ENCODE measurements around the gene GINS1. TPM values are rescaled to one million over a fixed set of nuclear protein-coding genes. Genes with fewer than 3 reads are reported as not detected.

GINS1 gene
- total and polyA plus RNA-seq, 2 donors (not counting 3 experiments of a cell fraction or from before 2014, with no cell fraction given): 8.2 to 26.3 TPM

- Histone ChIP-seq H3K9me1 (replicated peaks; ENCODE audit: control insufficient read depth, extremely low read depth, insufficient read depth, low read length) (no peaks in the 10 kb centered on the region), H3K9ac (replicated peaks; ENCODE audit: extremely low read depth, insufficient read depth, low read length) (no peak overlapping the region), H2AFZ (ENCODE audit: low read depth, low read length) (no peak overlapping the region), H3K4me1 (ENCODE audit: control insufficient read depth, extremely low read depth, insufficient read depth, low read length) (no peaks in the 10 kb centered on the region), H3K27ac (ENCODE audit: insufficient read depth, low read depth, low read length) (no peak overlapping the region), H3K9me3 (replicated peaks; ENCODE audit: control insufficient read depth, insufficient read depth, low read length) (no peaks in the 10 kb centered on the region), H3K79me2 (ENCODE audit: control insufficient read depth, insufficient read depth, low read length) (no peaks in the 10 kb centered on the region), H3K27me3 (ENCODE audit: control insufficient read depth in 2 of 2, insufficient read depth in 2 of 2, low read length in 2 of 2) (no peaks in the 10 kb centered on the region), H3K4me2 (ENCODE audit: insufficient read depth, low read length) (no peak overlapping the region), H4K20me1 (replicated peaks; ENCODE audit: control insufficient read depth, extremely low read depth, insufficient read depth, low read length) (no peaks in the 10 kb centered on the region), H3K4me3 (replicated peaks in 1 of 3; ENCODE audit: insufficient read depth in 1 of 3, low read depth in 1 of 3, low read length in 3 of 3) (no peak overlapping the region), H3K36me3 (ENCODE audit: control insufficient read depth in 2 of 2, extremely low read depth in 1 of 2, insufficient read depth in 2 of 2, low read length in 2 of 2) (peaks cover 0 to 7% of the 10 kb centered on the region in 2 experiments)
- POLR2A ChIA-PET: no interaction called here
- FAIRE-seq (no peak), DNase-seq (ENCODE audit: low read depth, low spot score) (no peak)
- intact Hi-C loops (cut with micrococcal nuclease) (no loop called here), dilution Hi-C loops (cut with MboI; ENCODE audit: extremely low pct_ligation_motif_present, low sequenced_read_pairs) (no loop called here)
- TF ChIP-seq POLR2AphosphoS5 (IDR thresholded peaks at IDR 0.05; ENCODE audit: insufficient read depth, low read depth, low read length) (no peak), MYC (IDR thresholded peaks at IDR 0.05; ENCODE audit: low read depth, low read length) (no peak), CTCF (IDR thresholded peaks at IDR 0.05; ENCODE audit: extremely low read depth in 1 of 2, insufficient read depth in 1 of 2, low read depth in 1 of 2, low read length in 2 of 2) (no peak), FOS (IDR thresholded peaks at IDR 0.05; ENCODE audit: borderline replicate concordance, insufficient read depth, low read length) (no peak), POLR2A (IDR thresholded peaks at IDR 0.05; ENCODE audit: low read depth, low read length) (no peak), EZH2 (IDR thresholded peaks at IDR 0.05; ENCODE audit: borderline replicate concordance, low read depth, low read length, severe bottlenecking) (no peak), GATA2 (IDR thresholded peaks at IDR 0.05; ENCODE audit: insufficient read depth, insufficient read length, low read depth, low read length) (no peak), JUN (IDR thresholded peaks at IDR 0.05; ENCODE audit: borderline replicate concordance, insufficient read depth, insufficient read length, low read depth) (no peak), MAX (IDR thresholded peaks at IDR 0.05; ENCODE audit: insufficient read depth, insufficient read length) (no peak)
- CTCF ChIA-PET: interaction anchor here (0.8 kb wide), 1 partner anchor 10 kb away, joined by 3 read pairs; no protein-coding TSS in a partner anchor
- no TSS peak for BruUV-seq (replicated peaks)
These were observed 90.3 kb downstream of the GINS1 start for GRCh38 chr20:25497586-25498279.

Other genes starting within 250 kb of the GINS1 start
- gene ENTPD6, start 212.0 kb upstream of the GINS1 start, total RNA-seq: 51.2 and 52.2 TPM in 2 replicates
- 86.3 and 87.0 TPM in 2 replicates for gene ENTPD6, start 212.0 kb upstream of the GINS1 start, polyA plus RNA-seq
- 57.2 and 60.2 TPM in 2 replicates for gene PYGB, start 159.6 kb upstream of the GINS1 start, total RNA-seq
- gene PYGB, start 159.6 kb upstream of the GINS1 start, polyA plus RNA-seq: 36.1 and 39.5 TPM in 2 replicates
- 36.0 and 39.6 TPM in 2 replicates for gene ABHD12, start 16.8 kb upstream of the GINS1 start, total RNA-seq
- gene ABHD12, start 16.8 kb upstream of the GINS1 start, polyA plus RNA-seq: 18.4 and 19.2 TPM in 2 replicates
- gene NINL, start 177.9 kb downstream of the GINS1 start, total RNA-seq: 24.8 and 25.5 TPM in 2 replicates
- gene NINL, start 177.9 kb downstream of the GINS1 start, polyA plus RNA-seq: 11.3 and 13.2 TPM in 2 replicates
- gene NANP, start 216.3 kb downstream of the GINS1 start, total RNA-seq: 7.5 and 8.0 TPM in 2 replicates
- gene NANP, start 216.3 kb downstream of the GINS1 start, polyA plus RNA-seq: 4.2 and 4.5 TPM in 2 replicates

All from endothelial cell of umbilical vein (primary cell).